Naive thymus-derived CD4-positive, alpha-beta T cell (primary cell): ENCODE results near the gene APLF. TPM values are rescaled to one million over a fixed set of nuclear protein-coding genes. Genes with fewer than 3 reads are reported as not detected.

Experiments used
- ATAC-seq: fragments of 150-1000 bp; cut with Tn5 transposase; 2 replicates; pipeline ENCODE4 v1.10.0; 2021; ENCODE audit warnings: mild to moderate bottlenecking, moderate library complexity
- CTCF ChIA-PET: fragments of 350-600 bp; sonication (Branson Sonifier 250); formaldehyde crosslinking; loops from one replicate; lab custom pipeline; 2021; ENCODE audit warnings: antibody characterized with exemption; lab: Charles Lee
- POLR2A ChIA-PET: fragments of 350-600 bp; sonication (Branson Sonifier 250); formaldehyde crosslinking; loops from one replicate; lab custom pipeline; 2021; ENCODE audit warnings: antibody characterized with exemption, inconsistent platforms; lab: Charles Lee
- DNase-seq, 9 donors: peaks; one replicate each; pipeline versions ENCODE4 v3.0.0 to v3.0.0-alpha.2; 2020 to 2022; ENCODE audit warnings: mixed read lengths in 1 of 9
- H3K27ac ChIP-seq: one replicate; pipeline ENCODE4 v1.7.0; 2013; ENCODE audit warnings: mild to moderate bottlenecking, low read depth, low read length, moderate library complexity
- H3K27me3 ChIP-seq, 2 donors: one replicate each; pipeline ENCODE4 v1.7.0; 2013; ENCODE audit warnings: low read length in 2 of 2, mild to moderate bottlenecking in 2 of 2, moderate library complexity in 2 of 2; ENCODE audit not compliant: control insufficient read depth in 2 of 2, insufficient read depth in 2 of 2
- H3K36me3 ChIP-seq, 3 experiments: 1 replicate in 2 of 3; 2 replicates in 1 of 3; pipeline ENCODE4 v1.7.0; 2013; ENCODE audit warnings: low read length in 3 of 3, mild to moderate bottlenecking in 3 of 3, moderate library complexity in 1 of 3; ENCODE audit not compliant: insufficient read depth in 3 of 3, control insufficient read depth in 2 of 3
- H3K4me1 ChIP-seq, 2 donors: one replicate each; pipeline ENCODE4 v1.7.0; 2013; ENCODE audit warnings: low read length in 2 of 2, mild to moderate bottlenecking in 2 of 2, moderate library complexity in 1 of 2; ENCODE audit not compliant: control insufficient read depth in 2 of 2, insufficient read depth in 2 of 2
- H3K4me3 ChIP-seq: 2 replicates; pipeline ENCODE4 v1.7.0; 2013; ENCODE audit warnings: mild to moderate bottlenecking, low read length
- H3K9me3 ChIP-seq, 3 experiments: 1 replicate in 2 of 3; 2 replicates in 1 of 3; pipeline ENCODE4 v1.7.0; 2013; ENCODE audit warnings: low read length in 3 of 3; ENCODE audit not compliant: control insufficient read depth in 2 of 3
- H3K27ac Mint-ChIP-seq, 9 donors: one replicate each; pipeline ENCODE4 v1.8.0; 2020 to 2022; ENCODE audit warnings: mixed read lengths in 9 of 9, mild to moderate bottlenecking in 8 of 9, moderate library complexity in 5 of 9, inconsistent platforms in 2 of 9
- H3K27me3 Mint-ChIP-seq, 5 donors: one replicate each; pipeline ENCODE4 v1.8.0; 2021 to 2022; ENCODE audit warnings: mixed read lengths in 5 of 5, mild to moderate bottlenecking in 1 of 5
- H3K36me3 Mint-ChIP-seq, 5 donors: one replicate each; pipeline ENCODE4 v1.8.0; 2020 to 2022; ENCODE audit warnings: mixed read lengths in 5 of 5, mild to moderate bottlenecking in 3 of 5, inconsistent platforms in 1 of 5
- H3K4me1 Mint-ChIP-seq, 7 donors: one replicate each; pipeline ENCODE4 v1.8.0; 2020 to 2022; ENCODE audit warnings: mixed read lengths in 7 of 7, mild to moderate bottlenecking in 3 of 7, inconsistent platforms in 1 of 7
- H3K4me3 Mint-ChIP-seq, 10 donors: one replicate each; pipeline ENCODE4 v1.8.0; 2020 to 2022; ENCODE audit warnings: mild to moderate bottlenecking in 10 of 10, mixed read lengths in 10 of 10, moderate library complexity in 6 of 10, inconsistent platforms in 2 of 10
- H3K9me3 Mint-ChIP-seq, 11 donors: one replicate each; pipeline ENCODE4 v1.8.0; 2020 to 2022; ENCODE audit warnings: mixed read lengths in 11 of 11, mild to moderate bottlenecking in 4 of 11, inconsistent platforms in 1 of 11, moderate library complexity in 1 of 11
- intact Hi-C, 2 donors: fragments of 100-400 bp; cut with micrococcal nuclease; formaldehyde crosslinking; loops; one replicate each; pipeline ENCODE4 v1.15.1; 2023
- polyA plus RNA-seq, 2 donors: library from polyadenylated mRNA; unstranded; fragments of 300-500 nt; fragmentation: Illumina TruSeq; gene quantifications; one replicate each; pipeline ENCODE4 v1.2.3, GENCODE V29; 2021
- total RNA-seq, 6 experiments: library from RNA in 5 of 6; stranded (reverse) in 5 of 6; gene quantifications; 1 replicate in 5 of 6; 2 replicates in 1 of 6; pipeline ENCODE4 v1.2.3 and lab custom pipeline; 2021 to 2026

The APLF gene
- total and polyA plus RNA-seq, 7 experiments from 2014 or later = 1.4 to 8.9 (median 3.5) TPM

GRCh38 chr2:68604077-68604476 is 136.7 kb downstream of the APLF start:
- no peak overlapping the region for H3K27ac Mint-ChIP-seq
- H3K9me3 ChIP-seq = peaks cover 0 to 3% (median 0%) of the 10 kb centered on the region in 3 experiments
- H3K4me3 Mint-ChIP-seq = no peak overlapping the region
- ChIA-PET CTCF (no interaction called here), POLR2A (no interaction called here)
- H3K27ac ChIP-seq = no peak overlapping the region
- H3K4me1 ChIP-seq = no peaks in the 10 kb centered on the region
- DNase-seq (no peak), ATAC-seq (no peak)
- H3K4me1 Mint-ChIP-seq = peaks cover 0 to 7% (median 0%) of the 10 kb centered on the region in 7 donors
- peaks cover 0 to 2% (median 0%) of the 10 kb centered on the region in 5 donors for H3K36me3 Mint-ChIP-seq
- intact Hi-C loops = loop anchor here in 1 of 2 donors (5.0 kb wide), 1 partner anchor 52 kb away; no protein-coding TSS in a partner anchor
- peaks cover 0 to 32% (median 5%) of the 10 kb centered on the region in 5 donors for H3K27me3 Mint-ChIP-seq
- H3K27me3 ChIP-seq = peaks cover 0 to 3% of the 10 kb centered on the region in 2 donors
- no peak overlapping the region for H3K4me3 ChIP-seq
- H3K36me3 ChIP-seq = no peaks in the 10 kb centered on the region
- H3K9me3 Mint-ChIP-seq = peaks cover 6 to 47% (median 13%) of the 10 kb centered on the region in 11 donors

DNA sequence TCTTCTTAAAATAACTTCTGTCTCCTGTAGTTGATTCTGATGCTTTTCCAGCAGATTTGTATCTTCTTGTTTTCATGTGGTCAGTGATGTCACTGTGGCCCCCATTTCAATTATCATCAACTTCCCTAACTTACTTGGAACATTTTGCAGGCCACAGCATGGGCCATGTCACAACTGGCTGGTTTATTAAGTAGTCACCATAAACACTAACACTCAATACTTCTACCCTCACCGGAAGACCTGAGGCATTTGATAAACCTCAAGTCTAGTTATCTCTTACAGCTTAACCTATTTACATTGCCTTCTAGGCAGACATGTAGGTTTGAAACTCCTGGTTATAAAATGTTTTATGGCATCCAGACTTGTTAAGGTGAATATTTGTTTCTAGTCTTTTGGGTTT is 138.6 kb downstream of the APLF start:
- H3K27ac ChIP-seq = no peak overlapping the region
- Mint-ChIP-seq H3K36me3 (peaks cover 4 to 8% (median 7%) of the 10 kb centered on the region in 5 donors), H3K9me3 (peaks cover 0 to 48% (median 16%) of the 10 kb centered on the region in 11 donors), H3K27me3 (peaks cover 0 to 26% (median 0%) of the 10 kb centered on the region in 5 donors), H3K4me3 (no peak overlapping the region), H3K4me1 (peaks cover 0 to 7% (median 0%) of the 10 kb centered on the region in 7 donors), H3K27ac (no peak overlapping the region)
- H3K36me3 ChIP-seq = no peaks in the 10 kb centered on the region
- POLR2A ChIA-PET = no interaction called here
- intact Hi-C loops = no loop called here
- peaks cover 0 to 3% of the 10 kb centered on the region in 2 donors for H3K27me3 ChIP-seq
- CTCF ChIA-PET = no interaction called here
- DNase-seq (no peak), ATAC-seq (no peak)
- peaks cover 0 to 3% (median 0%) of the 10 kb centered on the region in 3 experiments for H3K9me3 ChIP-seq
- no peaks in the 10 kb centered on the region for H3K4me1 ChIP-seq
- H3K4me3 ChIP-seq = no peak overlapping the region

DNA sequence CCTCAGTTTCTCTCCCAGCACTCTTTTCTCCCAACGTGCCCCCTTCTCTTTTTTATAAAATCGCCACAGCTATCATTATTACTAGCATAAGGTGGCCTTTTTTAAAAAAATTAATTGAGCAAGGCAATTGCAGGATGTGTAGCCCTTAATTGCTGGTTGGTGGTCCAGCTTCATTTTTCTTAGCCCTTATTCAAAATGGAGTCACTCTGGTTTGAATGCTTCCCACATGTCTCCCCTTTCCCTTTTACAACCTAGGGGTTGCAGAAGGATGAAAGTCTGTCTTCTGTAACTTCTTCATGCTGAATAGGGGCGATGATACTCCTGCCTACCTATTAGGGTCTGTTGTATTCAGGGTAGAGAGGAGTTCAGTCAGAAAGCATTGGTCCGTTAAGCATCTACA is 139.4 kb downstream of the APLF start:
- H3K4me3 Mint-ChIP-seq = no peak overlapping the region
- H3K9me3 Mint-ChIP-seq = peaks cover 0 to 45% (median 15%) of the 10 kb centered on the region in 11 donors
- intact Hi-C loops = no loop called here
- no peak for ATAC-seq
- CTCF ChIA-PET = no interaction called here
- Histone ChIP-seq H3K27me3 (peaks cover 0 to 3% of the 10 kb centered on the region in 2 donors), H3K27ac (no peak overlapping the region), H3K4me3 (no peak overlapping the region), H3K9me3 (peaks cover 0 to 3% (median 0%) of the 10 kb centered on the region in 3 experiments), H3K4me1 (no peaks in the 10 kb centered on the region), H3K36me3 (no peaks in the 10 kb centered on the region)
- peaks cover 0 to 7% (median 0%) of the 10 kb centered on the region in 7 donors for H3K4me1 Mint-ChIP-seq
- peaks cover 0 to 25% (median 0%) of the 10 kb centered on the region in 5 donors for H3K27me3 Mint-ChIP-seq
- no peak overlapping the region for H3K27ac Mint-ChIP-seq
- H3K36me3 Mint-ChIP-seq = peaks cover 4 to 8% (median 7%) of the 10 kb centered on the region in 5 donors
- no peak for DNase-seq
- POLR2A ChIA-PET = no interaction called here

DNA sequence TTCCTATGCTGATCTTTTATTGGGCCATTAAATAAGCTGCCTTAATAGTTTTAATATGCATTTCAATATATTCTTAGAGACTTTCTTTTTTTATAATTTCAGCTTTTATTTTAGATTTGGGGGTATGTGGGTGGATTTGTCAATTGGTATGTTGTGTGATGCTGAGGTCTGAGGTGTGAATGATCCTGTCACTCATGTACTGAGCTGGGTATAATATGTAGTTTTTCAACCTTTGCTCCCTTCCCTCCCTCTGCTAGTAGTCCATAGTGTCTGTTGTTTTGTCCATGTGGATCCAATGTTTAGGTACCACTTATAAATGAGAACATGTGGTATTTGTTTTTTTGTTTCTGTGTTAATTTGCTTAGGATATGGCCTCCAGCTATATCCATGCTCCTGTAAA is 140.5 kb downstream of the APLF start:
- intact Hi-C loops = no loop called here
- ChIA-PET POLR2A (no interaction called here), CTCF (interaction anchor here (0.6 kb wide), 1 partner anchor 701 kb away, joined by 3 read pairs; no protein-coding TSS in a partner anchor)
- Mint-ChIP-seq H3K4me1 (peaks cover 0 to 7% (median 0%) of the 10 kb centered on the region in 7 donors), H3K4me3 (no peak overlapping the region), H3K36me3 (peaks cover 2 to 13% (median 8%) of the 10 kb centered on the region in 5 donors), H3K9me3 (peaks cover 0 to 40% (median 13%) of the 10 kb centered on the region in 11 donors), H3K27me3 (peaks cover 0 to 20% (median 0%) of the 10 kb centered on the region in 5 donors), H3K27ac (no peak overlapping the region)
- Histone ChIP-seq H3K4me3 (no peak overlapping the region), H3K27ac (no peak overlapping the region), H3K4me1 (no peaks in the 10 kb centered on the region), H3K27me3 (no peaks in the 10 kb centered on the region), H3K9me3 (no peaks in the 10 kb centered on the region), H3K36me3 (no peaks in the 10 kb centered on the region)
- ATAC-seq (no peak), DNase-seq (no peak)

GRCh38 chr2:68612765-68613519 is 145.6 kb downstream of the APLF start:
- POLR2A ChIA-PET = no interaction called here
- no peak overlapping the region for H3K4me3 Mint-ChIP-seq
- no peaks in the 10 kb centered on the region for H3K36me3 ChIP-seq
- H3K27me3 Mint-ChIP-seq = peaks cover 0 to 9% (median 0%) of the 10 kb centered on the region in 5 donors
- no peak overlapping the region for H3K27ac Mint-ChIP-seq
- no peaks in the 10 kb centered on the region for H3K9me3 ChIP-seq
- no peaks in the 10 kb centered on the region for H3K4me1 Mint-ChIP-seq
- ATAC-seq (no peak), DNase-seq (no peak)
- H3K27ac ChIP-seq = no peak overlapping the region
- CTCF ChIA-PET = no interaction called here
- H3K9me3 Mint-ChIP-seq = peaks cover 0 to 48% (median 11%) of the 10 kb centered on the region in 11 donors
- H3K4me3 ChIP-seq = no peak overlapping the region
- peaks cover 2 to 13% (median 8%) of the 10 kb centered on the region in 5 donors for H3K36me3 Mint-ChIP-seq
- intact Hi-C loops = no loop called here
- no peaks in the 10 kb centered on the region for H3K4me1 ChIP-seq
- H3K27me3 ChIP-seq = no peaks in the 10 kb centered on the region

DNA sequence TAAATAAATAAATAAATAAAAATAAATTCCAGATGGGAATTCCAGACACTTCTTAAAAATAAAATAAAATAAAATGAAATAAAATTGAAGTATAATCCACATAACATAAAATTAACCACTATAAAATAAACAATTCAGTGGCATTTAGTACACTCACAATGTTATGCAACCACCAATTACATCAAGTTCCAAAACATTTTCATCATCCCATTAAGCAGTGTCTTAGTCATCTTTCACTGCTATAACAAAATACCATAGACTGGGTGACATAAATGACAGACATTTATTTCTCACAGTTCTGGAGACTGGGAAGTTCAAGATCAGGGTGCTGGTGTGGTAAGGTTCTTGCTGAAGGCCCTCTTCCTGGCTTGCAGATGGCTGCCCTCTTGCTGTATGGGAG is 153.4 kb downstream of the APLF start:
- Mint-ChIP-seq H3K4me1 (peaks cover 0 to 2% (median 0%) of the 10 kb centered on the region in 7 donors), H3K27ac (no peak overlapping the region), H3K4me3 (no peak overlapping the region), H3K36me3 (peaks cover 0 to 10% (median 4%) of the 10 kb centered on the region in 5 donors), H3K27me3 (peaks cover 0 to 4% (median 1%) of the 10 kb centered on the region in 5 donors), H3K9me3 (peaks cover 0 to 30% (median 13%) of the 10 kb centered on the region in 11 donors)
- CTCF ChIA-PET = no interaction called here
- DNase-seq = no peak
- no peaks in the 10 kb centered on the region for H3K27me3 ChIP-seq
- intact Hi-C loops = no loop called here
- no peaks in the 10 kb centered on the region for H3K9me3 ChIP-seq
- no peaks in the 10 kb centered on the region for H3K36me3 ChIP-seq
- no peaks in the 10 kb centered on the region for H3K4me1 ChIP-seq
- no peak for ATAC-seq
- no peak overlapping the region for H3K27ac ChIP-seq
- POLR2A ChIA-PET = no interaction called here
- no peak overlapping the region for H3K4me3 ChIP-seq
